Stimulated activated CD8-positive, alpha-beta memory T cell treated with anti-CD3 and anti-CD28 coated beads, Interleukin-4, amount 100 ng/mL, for 24 hours (primary cell): ENCODE results near the gene LSAMP.

Source experiments
- DNase-seq: peaks from one replicate; pipeline ENCODE4 v3.0.0-alpha.2; 2020; ENCODE audit warnings: low read depth

Gene LSAMP

DNA sequence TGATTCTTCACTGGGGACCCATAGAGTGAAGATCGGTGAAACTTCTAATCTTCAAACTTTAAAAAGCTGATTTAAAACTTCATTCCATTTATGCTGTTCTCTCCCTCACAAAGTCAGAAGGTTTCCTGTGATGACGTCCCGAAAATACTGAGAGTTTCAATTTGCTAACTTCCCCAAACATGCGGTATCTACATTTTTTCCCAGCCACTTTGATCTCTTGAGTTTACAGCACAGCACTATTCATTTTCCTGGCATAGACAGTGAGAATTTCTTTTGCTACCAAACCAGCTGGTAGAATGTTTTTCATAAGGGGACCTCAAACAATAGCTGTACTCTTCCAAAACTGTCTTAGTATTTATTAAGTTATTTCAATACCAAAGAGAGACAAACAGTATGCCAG, 156.8 kb downstream of the LSAMP start:
- DNase-seq, result no peak

DNA sequence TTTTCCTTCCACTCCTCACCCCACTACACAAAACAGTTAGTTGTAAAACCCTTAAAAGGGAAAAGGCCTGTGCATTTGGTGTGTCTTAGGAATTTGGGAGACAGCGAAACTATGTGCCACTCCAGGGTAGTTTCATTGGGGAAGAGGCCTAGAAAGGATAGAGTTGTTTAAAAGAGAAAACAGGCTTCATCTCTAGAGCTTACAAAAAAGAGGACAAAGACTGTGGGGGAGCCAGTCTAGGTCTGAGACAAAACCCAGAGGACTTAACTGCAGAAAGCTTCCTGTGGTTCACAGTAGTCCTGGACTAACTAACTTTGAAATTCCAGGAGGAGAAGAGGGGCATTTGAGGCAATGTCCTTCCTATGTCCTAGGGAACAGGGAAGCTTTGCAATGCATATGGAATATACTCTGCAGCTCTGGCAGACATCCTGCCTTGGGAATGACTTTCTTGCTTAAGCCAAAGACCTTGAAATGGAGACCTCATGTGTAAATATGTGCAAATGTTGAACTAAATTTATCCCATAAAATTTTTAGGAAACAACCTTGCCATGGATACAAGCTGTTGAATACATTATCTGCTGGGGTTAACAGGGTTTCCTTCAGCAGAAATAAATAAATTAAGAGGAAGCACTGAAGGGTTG, 159.4 kb downstream of the LSAMP start:
- DNase-seq, result no peak

DNA sequence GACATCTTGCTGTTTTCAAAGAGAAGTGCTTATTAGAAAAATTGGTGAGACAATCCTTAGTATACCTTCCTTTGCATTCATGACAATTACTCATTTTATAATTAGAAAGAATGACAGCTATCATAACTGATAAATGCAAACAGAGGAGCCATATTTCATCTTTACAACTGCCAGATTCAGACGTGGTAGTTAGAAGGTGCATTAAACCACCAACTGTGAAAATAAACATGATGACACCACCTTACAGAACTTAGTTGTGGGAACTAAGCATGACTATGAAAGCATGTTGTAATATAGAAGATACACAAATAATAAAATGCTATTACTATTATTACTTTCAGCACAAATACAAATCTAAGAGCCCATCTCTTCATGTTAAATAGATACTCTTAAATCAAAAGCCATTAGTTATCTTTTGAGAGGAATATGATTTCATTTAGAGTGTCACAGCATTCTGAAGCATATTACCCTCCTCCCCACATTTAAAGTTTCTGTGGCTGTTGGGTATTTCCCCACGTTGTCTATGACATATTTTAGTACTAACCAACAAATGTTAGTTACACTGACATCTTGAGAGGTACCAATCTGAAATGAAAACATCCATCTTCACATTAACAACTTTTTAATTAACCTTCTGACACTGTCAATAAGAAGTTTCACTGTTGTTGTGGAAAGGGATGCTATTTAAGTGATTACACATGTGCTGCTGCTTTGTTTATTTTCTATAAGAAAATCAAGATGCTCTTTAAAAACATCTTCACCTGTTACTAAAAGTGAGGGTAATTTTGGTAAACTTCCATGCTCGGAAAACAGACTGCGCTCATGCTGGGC, 163.8 kb downstream of the LSAMP start:
- DNase-seq, result no peak

DNA sequence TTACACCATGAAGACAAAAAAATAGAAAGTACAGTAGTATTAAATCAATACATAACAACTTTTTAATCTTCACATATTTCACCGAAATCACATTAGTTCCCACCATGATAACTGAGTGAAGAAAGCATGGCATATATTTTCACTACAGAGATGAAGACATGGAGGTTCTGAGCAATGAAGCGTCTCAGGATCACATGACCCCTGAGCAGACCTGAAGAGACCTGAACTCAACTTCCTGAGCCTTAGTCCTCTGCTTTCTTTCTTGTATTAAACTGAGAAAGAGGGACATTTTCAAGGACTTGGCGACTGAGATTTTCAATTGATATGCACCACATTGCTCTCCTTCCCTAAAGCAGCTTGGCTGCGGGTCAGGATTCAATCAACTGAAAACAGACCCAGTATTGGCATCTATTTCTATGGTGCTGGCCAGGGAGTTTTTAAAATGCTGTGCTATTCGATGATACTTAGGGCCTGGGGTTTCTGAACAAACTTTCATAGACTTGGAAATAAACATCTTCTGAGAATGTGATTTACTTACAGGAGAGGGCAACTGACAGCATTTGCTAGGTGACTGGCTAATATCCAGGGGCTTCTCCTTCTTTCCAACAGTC, 165.1 kb downstream of the LSAMP start:
- DNase-seq, result no peak

DNA sequence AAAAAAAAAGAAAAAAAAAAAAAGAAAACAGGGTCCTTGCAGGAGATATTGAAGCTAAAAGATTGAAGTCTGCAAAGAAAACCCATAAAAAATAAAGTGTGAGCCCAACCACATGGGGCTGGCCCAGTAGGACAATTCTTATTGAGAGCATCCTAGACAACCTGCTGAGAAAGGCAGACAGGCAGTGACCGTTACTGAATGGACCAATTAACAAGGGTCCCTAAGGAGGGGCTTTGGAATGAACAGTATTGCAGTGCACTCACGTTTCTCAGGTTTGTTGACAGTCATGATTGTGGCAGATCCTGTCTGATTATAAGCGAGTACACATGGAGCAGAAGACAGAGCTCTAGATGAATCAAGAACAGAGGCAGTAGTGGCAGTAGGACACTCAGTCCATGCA, 168.6 kb downstream of the LSAMP start:
- DNase-seq, result no peak

DNA sequence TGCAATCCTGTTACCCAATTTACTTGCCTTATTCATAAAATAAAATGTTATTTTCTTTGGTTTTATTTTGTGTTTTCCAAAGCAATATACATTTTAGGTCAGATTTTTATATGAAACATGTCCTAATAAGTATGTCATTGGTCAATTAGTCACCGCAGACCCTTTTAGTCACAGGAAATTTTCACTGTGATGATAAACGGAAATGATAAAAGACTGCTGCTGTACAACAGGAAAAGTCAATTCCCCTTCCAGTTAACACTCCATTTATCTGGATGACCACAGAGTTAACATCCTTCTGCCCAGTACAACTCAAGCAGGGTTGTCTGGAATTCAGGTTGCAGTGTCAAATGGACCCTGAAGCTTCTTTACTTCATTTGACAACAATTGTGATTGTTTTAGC, 175.2 kb downstream of the LSAMP start:
- DNase-seq, result no peak

DNA sequence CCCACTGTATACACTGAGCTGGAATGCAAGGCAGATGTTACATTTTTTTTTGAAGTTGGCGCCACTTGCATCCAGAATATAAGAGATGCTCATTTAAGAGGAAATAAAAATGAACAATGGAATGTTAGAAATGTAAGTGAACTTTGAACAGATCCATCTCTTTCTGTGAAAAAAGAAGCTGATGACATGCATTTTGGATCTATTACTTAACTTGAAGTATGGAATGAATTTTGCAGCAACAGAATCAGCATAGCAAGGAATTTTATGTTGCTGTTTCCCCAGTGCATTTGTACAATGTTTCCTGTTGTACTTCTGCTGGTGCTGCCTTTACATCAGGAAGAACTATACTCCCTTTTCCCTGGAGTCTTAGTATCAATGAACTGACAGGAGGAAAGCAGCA, 178.2 kb downstream of the LSAMP start:
- DNase-seq, result no peak

DNA sequence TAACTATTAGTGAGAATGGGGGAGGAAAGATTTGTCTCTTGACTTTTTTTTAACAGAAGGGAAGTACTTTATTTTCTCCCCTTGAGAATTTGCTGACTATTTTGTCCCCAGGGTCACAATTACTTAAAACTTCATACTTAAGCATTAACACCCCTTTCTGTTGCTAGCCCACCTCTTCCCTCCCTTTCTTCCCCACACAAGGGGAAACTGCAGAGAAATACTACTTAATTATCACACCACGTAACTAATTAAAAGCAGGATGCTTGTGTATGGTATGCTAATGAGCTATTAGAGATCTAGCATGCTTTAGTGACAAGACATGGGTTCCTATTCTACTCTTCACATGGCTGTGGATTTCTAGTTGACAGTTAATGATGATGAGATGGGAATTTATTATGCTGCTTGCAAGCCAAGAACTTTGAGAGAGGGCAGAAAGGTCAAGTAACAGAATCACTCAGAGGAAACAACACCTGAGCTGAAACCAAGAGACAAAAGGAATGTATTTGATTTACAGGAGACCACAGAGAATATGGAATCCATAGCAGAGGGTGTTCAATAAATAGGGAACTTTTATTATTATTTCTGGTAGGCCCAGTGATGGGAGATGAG, 179.2 kb downstream of the LSAMP start:
- DNase-seq, result no peak

DNA sequence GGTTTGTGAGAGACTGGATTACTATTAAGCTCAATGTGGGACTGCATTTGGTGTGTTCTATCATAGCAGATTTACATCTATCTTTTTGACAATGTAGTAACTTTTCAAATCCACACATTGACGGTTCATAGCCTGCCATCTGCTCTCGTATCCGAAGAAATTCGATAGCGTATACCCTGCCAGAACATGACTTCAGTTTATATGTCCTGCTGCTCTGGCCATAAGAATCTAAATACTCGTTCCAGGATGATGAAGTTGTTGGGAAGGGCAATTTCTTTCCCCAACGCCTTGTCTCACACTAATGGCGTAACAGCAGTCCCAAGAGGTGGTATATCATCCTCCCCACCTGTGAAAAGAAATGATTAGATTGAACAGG, 180.0 kb downstream of the LSAMP start:
- no peak for DNase-seq

DNA sequence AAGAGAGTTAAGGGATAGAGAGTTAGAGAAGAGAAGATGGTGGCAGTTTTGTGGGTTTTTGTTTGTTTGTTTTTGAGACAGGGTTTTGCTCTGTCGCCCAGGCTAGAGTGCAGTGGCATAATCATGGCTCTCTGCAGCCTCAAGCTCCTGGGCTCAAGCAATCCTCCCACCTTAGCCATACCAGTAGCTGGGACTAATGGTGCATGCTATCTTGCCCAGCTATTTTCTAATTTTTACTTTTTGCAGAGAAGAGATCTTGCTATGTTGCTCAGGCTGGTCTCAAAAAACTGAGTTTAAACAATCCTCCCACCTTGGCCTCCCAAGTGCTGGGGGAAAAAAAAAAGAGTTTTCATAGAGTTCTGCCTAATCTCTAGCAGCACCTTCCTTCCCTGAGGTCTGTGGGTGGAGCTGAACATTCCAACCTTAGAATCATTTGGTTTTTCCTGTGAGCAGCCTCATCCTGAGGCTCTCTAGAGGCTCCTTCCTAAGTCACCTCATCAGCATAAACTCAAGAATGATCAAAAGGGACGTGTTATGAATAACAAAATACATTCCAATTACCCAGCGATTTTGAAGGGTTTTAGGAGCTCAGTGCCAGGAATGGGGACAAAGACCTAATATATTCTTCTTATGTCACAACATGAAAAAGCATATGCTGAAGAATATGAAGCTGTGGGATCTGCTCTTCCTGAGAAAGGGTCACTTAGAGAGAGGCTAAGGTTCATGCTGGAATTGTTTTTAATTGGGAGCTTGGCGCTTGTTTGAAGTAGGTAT, 180.6 kb downstream of the LSAMP start:
- no peak for DNase-seq

DNA sequence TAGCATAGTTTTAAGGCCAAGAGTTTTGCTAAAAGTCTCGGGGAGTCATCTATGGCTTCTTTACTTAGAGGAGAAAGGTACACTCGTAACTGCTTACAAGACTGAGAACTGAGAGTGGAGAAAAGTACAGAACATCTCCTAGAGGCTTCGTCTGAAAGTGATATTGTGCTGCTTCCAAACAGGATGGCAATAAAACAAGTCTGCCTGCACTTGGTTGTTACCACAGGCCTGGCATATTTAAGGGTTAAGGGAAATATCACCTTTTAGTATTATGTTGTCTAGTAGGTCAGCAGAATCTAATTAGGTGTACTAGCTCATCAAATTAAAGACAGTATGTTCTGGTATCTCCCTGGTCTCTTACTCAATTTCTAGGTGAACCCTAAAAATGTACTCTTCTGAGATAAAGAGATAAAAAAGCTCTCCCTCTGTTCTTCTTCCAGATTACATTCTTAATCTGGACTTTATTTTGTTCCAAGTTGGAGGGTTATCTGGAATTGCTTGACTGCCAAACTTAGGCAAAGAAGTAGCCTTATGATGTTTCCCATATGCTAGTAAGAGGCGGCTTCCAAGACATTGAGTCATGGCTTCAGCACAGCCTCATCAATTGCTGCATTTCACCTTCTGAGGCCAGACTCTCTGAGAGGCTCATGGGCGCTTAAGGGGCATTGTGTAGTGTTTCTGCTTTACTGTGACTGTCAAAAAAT, 181.3 kb downstream of the LSAMP start:
- DNase-seq, result no peak

DNA sequence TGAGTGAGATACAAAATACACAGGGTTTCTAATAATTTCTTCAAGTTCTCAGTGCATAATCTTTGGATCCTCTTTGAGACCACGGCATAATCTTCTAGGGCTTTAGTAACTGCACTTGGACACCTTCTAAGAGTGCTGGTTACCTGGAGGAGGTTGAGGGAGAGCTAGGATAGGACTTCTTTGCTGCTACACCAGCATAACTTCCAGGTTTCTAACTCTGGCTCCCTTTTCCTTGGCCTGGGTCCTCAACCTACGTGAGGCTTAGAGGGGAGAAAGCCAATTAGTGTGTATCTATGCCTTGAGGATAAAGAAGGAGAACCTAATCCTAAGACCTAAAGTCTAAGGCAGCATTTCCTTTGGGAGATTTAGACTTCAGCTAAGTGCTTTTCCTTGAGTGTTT, 184.8 kb downstream of the LSAMP start:
- no peak for DNase-seq

DNA sequence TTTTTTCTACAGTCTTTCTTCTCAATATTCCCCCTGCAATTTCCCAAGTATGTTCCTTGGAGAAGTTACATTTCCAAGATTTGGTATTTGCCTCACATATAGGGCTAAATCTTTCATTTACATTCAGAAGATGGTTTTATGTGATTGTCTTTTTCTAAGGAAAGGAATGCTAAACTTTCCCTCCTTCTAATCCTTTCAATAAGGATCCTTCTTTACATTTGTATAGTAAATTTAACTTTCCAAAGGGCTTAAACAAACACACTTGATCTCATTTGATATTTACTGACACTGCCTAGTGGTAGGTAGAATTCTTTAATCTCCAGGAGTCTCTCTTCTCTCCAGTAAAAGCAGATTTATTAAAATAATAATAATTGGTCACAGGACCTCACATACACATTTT, 185.3 kb downstream of the LSAMP start:
- DNase-seq, result no peak

DNA sequence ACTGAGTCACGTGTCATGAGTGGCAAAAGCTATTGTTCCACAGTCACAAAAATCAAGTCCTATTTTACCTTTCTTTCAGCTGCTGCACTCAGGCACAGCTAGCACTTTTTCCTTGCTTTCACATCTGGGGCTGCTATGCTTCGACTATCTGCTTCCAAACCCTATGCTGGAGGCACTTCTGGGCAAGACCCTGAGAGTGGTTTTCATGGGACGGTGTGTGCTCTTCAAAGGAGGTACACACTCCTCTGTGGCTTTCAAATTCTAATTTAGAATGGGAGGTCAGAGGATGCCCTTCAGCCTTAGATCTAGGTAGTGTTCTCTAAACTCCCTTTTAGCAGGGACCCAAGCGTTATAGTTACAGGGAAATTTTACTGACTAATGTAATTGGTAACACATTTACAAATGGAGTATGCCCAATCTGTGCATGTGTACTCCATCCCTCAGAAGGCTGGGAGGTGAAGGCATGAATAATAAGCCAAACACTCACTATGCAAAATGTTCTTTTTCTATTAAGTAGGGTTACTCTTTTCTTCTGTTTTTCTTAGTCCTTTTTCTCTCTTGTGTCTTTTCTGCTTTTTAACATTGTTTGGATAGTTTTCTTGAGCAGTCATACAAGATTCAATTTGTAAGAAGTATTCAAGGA, 188.3 kb downstream of the LSAMP start:
- DNase-seq, result no peak

DNA sequence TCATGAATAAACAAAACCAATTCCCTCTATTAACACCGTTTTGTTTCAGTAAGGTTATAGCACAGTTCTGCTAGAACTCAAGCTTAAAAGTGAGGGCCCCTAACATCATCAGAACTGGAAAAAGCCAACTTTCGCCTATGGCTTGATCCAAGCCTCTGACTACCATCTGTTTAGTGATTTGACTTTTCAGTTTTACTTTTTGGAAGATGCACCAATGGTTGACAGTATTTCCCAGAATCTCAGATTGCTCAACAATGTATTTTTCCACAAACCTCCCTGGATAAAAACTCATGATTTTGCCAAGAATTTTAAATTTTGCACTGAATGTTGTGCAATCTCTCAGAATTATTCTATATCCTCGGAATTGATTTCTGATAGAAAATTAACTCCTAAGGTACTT, 190.7 kb downstream of the LSAMP start:
- DNase-seq, result no peak

DNA sequence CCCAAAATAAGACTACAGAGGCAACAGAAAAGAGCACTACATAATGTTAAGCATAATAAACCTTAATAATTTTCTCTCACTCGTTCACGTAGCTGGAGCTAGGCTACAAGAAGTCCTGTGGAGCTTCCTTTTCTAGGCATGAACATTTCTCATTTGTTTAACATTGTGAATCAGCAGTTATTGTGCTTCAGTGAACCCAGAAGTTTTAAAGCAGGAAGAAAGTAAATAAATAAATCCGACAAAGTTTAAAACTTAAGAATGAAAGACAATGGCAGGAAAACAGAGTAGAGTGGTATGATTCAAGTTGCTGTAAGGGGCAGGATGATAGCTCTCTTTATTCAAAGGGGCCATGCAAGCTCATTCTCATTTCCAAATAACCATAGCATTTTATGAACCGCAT, 191.8 kb downstream of the LSAMP start:
- no peak for DNase-seq

DNA sequence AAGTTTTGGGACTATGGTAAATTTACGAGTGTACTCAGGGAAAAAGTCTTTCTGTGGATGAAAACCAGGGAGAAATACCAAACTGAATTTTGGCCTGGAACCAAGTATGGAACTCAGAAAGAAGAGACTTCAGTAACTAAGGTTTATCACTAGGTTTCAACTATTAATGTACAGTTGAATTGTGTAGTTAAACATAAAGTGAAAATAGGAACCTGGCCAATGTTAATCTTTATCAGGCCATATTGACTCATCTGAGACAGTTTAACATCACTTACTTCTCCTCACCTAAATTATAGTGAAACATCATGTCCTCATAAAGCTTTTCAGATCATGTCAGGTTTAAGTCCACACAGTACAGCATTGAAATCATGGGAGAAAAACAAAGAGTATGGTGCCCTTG, 197.7 kb downstream of the LSAMP start:
- DNase-seq, result no peak

DNA sequence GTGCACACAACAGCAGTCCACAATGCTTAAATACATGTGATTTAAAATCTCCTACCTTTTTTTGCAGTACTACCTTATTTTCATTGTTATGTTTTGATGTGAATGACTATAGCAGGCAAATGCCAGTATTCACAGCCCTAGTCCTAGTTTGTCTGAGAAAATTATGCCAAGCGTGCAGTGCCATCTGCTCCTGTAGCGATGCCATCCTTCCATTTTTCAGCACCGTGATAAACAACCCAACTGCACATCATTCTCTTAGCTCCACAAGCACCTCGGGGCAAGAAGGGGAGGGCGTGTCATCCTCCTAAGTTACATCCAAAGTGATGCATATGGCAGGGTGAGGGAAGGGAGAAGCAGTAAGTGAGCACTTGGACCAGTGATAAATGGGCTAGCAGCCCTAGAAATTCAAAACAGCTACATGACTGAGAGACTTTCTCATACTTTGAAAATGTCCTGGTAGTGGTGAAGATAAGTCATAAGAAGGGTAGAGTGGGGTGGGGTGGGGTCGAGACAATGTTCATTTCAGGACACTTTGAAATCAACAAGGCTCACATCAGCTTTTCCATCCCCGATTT, 198.8 kb downstream of the LSAMP start:
- no peak for DNase-seq

DNA sequence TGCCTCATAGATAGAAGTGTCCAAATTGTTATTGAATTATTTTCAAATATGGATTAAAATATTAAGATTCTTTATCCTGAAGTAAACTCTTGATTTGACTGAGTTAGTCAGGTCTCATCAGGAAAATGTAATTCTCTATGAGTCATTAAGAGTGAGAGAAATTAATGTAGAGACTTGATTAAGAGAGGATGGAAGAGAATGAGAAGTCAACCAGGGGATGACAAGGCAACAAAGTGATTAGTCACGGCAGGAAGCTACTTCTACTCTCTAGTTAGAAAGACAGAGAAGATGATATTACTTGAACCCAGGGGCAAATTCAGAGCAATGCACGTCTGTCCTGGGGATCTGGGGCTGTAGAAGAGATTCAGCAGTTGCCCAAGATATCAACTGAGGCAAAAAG, 202.5 kb downstream of the LSAMP start:
- DNase-seq, result no peak

DNA sequence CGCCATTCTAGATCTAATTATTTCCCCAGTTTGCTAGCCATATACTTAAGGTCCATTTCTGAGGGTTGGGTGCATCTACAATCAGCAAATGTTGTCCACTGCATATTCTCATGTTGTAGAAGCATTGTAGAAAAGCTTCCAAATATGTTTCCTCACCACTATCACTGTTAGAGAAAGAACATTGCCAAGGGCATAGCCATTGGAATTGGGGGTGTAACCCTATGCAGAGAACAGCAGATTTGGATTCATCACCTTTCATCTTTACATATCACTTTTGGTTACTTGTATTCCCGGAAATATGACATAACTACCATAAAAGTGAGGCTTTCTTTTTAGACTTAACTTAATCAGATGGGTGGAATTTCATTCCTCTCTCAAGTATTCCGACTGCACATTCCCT, 203.6 kb downstream of the LSAMP start:
- DNase-seq, result no peak

DNA sequence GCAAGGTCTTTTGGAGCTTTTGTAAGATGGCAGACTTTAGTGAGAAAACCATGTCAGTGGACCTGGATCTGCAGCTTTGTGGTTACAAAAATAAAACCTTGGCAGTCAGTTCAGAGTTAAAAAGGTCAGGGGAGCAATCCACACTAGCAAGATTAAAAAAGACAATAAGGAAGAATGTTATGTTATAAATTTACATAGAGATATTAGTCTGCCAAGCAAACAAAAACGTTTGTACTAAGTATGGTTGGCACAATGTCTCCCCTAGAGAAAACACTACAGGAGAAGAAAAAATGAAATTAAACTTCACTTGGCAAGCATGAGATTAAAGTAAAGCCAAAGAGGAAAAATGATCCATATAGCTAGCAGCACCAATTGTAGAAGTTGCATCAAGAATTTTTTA, 205.0 kb downstream of the LSAMP start:
- DNase-seq, result no peak
